Stimulated activated CD4-positive, alpha-beta T cell treated with anti-CD3 and anti-CD28 coated beads, TNF-alpha, amount 100 ng/mL, for 24 hours (primary cell): ENCODE data around the gene BIRC3.
A peak's percentile ranks its signal among the peaks of the same experiment; 100 is the strongest.
"Not testable (repeated sequence)": the region's sequence is repeated elsewhere in the genome, so short reads cannot be mapped to it uniquely, and the experiment has no call there.

ENCODE experiments used
- DNase-seq, 3 experiments: peaks; one replicate each; pipeline ENCODE4 v3.0.0-alpha.2; 2020; ENCODE audit warnings: low read depth in 3 of 3

BIRC3 gene

DNA sequence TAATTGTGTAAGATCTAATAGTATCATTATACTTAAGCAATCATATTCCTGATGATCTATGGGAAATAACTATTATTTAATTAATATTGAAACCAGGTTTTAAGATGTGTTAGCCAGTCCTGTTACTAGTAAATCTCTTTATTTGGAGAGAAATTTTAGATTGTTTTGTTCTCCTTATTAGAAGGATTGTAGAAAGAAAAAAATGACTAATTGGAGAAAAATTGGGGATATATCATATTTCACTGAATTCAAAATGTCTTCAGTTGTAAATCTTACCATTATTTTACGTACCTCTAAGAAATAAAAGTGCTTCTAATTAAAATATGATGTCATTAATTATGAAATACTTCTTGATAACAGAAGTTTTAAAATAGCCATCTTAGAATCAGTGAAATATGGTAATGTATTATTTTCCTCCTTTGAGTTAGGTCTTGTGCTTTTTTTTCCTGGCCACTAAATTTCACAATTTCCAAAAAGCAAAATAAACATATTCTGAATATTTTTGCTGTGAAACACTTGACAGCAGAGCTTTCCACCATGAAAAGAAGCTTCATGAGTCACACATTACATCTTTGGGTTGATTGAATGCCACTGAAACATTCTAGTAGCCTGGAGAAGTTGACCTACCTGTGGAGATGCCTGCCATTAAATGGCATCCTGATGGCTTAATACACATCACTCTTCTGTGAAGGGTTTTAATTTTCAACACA, 6.4 kb downstream of the BIRC3 start:
- DNase-seq, result no peak

DNA sequence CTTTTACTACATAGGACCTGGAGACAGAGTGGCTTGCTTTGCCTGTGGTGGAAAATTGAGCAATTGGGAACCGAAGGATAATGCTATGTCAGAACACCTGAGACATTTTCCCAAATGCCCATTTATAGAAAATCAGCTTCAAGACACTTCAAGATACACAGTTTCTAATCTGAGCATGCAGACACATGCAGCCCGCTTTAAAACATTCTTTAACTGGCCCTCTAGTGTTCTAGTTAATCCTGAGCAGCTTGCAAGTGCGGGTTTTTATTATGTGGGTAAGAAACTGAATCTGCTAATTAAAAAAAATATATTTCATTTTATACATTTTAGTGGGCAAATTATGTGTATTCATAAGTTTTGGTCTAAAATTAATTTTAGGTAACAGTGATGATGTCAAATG, 7.8 kb downstream of the BIRC3 start:
- DNase-seq, result no peak

DNA sequence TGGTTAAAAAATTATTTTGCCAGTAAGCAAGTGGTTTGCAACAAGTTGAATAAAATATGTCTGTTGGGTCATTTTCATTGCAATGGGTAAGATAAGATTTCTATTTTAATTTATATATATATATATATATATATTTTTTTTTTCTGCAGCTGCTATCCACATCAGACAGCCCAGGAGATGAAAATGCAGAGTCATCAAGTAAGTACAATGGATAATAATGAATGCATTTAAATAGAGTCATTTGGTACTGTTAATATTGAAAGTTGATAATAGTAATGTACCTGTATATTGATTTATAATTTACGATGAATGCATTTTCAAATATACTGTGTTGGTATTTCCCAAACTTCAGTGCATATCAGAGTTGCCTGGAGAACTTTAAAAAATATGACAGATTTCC, 11.5 kb downstream of the BIRC3 start:
- no peak for DNase-seq

DNA sequence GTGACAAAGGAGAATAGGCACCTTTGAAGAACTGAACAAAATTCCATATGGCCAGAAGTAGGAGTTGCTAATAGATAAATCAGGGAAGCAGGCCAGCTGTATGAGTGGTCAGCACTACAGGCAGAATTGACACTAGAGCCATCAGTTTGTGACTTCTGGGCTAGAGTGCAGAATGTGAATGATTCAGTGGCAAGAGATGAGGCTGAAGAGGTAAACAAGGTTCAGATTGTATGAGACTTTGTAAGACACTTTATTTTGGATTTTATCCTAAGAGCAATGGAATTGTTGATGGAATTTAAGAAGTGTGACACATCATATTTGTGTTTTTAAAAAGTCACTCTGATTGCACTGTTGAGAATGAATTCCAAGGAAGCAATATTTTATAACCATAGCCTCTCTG, 12.9 kb downstream of the BIRC3 start:
- no peak for DNase-seq

DNA sequence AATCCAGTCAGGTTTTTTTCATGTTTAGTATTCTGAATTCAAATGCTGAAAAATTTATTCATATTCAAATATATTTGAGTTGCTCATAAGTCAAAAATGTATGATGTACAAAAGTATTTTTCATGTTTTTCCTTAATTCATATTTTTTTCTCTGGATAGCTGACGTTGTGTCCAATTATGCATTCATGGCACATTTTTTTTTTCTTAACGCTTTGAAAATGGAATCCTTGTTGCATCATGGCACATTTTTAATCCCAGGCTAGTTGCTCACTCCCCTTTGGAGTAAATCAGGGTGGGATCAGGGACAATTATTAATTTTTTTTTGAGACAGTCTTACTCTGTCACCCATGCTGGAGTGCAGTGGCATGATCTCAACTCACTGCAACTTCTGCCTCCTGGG, 14.1 kb downstream of the BIRC3 start:
- no peak for DNase-seq

DNA sequence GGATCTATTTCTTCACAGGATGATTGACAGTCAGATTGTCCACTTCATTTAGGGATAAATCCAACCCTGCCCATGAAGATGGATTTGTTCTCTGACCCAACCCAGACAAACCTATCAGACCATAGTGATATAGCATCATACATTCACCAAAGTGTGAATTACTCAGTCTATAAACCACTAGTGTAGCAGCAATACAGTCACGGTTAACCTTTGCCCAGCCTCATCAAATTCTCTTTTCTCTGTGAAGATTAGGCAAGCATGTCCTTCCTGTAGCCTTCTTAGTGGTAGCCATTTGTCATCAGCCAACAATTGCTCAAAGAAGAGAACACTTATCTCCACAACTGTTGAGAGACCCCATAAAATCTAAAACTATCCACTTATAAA, 15.3 kb downstream of the BIRC3 start:
- DNase-seq, result no peak

DNA sequence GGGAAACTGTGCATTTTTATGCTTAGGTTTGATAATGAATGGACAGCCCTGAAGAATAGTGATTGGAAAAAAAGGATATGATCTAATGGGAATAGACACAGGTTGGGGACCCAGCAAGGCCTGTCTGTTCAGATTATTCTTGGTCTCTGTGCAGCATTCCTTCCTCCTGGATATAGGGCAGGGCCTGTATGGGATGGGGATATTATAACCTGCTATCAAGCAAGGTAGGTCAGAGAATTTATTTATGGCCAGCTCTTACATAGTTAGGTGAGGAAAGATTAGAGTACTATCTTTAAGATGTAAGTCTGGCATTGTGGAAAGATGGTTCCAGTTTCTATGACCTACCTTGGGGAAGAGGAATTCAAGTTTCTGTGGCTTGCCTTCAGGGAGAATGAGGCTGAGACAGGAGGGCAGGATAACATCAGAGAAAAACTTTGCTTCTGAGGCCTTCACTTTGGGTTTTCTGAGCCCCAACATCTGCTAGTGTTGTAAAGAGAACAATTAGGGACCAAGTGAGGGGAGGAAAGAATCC, 21.3 kb downstream of the BIRC3 start:
- no peak for DNase-seq

DNA sequence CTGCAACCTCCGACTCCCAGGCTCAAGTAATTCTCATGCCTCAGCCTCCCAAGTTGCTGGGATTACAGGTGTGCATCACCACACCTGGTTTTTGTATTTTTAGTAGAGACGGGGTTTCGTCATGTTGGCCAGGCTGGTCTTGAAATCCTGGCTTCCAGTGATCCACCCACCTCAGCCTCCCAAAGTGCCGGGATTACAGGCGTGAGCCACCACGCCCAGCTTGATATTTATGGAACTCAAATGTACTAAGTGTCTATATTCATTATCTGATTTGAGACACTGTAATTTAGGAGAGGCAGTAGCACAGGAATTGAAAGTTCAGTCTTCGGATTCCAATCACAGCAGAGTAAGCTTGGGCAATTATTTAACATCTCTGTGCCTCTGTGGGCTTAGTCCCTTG, 24.0 kb downstream of the BIRC3 start:
- not testable (repeated sequence) for DNase-seq

DNA sequence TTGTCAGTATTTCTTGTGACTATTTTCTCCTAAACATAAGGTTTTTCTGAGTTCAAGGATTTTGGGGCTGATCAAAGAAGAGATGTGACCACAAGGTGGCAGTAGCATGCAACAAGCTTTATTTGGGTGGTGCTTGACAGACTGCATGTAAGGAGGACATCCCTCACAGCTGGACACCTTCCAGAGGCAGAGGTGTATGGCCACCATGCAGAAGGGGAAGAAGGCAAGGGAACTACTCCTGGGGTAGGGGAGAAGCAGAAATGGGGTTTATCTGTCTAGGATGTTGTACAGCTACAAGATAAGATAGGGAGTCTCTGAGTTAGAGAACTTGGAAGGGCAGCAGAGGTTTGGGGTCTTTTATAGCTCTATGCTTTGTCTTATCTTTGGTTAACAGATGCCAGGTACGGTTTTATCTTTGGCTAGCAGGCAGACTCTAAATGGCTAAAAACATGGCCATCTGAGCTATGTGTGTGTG, 24.6 kb downstream of the BIRC3 start:
- DNase-seq, result peak; percentile 45 to 71 (median 47)

DNA sequence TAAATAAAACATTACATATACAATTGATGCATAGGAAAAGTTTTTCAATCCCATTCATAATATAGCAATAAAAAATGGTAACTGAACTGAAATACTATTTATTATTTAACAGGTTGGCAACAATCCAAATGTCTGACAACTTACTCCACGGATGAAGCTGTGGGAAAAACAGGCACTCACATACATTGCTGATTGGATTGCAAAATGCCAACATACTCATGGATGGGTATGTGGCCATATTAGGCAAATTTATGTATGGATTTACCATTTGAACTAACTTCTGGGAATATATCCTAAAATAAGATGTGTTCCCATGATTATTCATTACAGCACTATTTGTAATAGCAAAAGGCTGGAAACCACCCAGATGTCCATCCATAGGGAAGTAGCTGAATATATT, 26.5 kb downstream of the BIRC3 start:
- DNase-seq, result no peak

DNA sequence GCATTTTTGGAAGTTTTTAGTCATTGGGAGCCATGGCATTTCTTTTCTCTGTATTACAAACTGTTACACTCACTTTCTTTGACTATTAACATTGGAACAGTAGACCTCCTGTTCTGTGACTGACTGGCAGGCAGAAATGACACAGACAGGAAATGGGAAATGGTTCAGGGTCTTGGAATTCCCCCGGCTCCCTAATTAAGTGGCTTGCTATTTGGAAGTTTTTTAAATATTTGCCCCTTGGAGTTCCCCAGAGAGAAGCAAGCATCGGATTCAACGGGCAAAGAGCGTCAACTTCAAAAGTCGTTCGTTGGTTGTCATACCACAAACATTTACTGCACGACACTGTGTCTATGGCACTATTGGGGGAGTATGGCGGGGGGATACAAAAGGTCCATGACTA, 28.6 kb downstream of the BIRC3 start:
- DNase-seq, result no peak

DNA sequence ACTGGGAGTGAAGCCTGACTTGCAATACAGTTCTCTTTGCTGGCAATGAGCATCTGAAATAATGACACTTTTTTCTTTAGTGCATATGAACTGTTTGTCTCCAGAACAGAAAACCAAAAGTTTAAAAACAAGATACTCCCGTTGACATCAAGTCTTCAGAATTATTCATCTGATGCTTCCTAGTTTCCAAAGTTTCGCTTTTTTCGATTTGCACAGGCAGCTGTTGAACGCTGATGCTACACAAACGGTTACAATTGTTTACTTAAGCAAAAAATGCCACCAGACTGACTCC, 29.1 kb downstream of the BIRC3 start:
- no peak for DNase-seq

DNA sequence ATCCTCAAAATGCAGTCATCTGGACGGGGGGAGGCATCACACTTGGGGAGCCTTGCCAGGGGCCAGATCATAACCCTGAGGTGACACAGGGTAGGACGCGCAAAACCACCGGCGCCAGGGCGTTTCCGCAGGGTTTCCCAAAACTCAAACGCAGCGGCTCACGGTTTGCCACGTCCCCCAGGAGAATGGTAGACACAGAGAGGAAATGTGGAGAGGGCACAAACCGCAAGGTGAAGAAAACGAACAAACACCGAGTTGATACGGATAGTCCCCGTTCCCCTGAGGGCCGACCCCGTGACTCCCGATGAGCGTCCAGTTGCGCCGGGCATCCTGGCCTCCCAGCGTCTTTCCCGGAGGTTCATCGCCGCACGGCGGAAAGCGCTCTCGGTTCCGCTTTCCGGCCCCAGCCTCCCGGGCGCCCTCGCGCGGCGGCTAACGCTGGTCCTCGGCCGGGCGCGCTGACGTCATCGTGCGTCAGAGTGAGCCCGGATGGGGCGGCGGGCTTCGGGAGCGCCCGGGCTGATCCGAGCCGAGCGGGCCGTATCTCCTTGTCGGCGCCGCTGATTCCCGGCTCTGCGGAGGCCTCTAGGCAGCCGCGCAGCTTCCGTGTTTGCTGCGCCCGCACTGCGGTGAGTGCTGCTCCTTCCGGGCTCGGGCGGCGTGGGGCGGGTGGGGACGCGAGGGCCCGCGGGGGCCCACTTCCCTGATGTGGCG, 29.6 kb downstream of the BIRC3 start, which contains the start of gene BIRC2:
Gene BIRC2, plus strand, starts transcription at position 467 of the 714 bp plus-strand sequence. CDS start 2,641 bp downstream, outside the sequence.
- DNase-seq, result peak; percentile 90 to 94 (median 90)

DNA sequence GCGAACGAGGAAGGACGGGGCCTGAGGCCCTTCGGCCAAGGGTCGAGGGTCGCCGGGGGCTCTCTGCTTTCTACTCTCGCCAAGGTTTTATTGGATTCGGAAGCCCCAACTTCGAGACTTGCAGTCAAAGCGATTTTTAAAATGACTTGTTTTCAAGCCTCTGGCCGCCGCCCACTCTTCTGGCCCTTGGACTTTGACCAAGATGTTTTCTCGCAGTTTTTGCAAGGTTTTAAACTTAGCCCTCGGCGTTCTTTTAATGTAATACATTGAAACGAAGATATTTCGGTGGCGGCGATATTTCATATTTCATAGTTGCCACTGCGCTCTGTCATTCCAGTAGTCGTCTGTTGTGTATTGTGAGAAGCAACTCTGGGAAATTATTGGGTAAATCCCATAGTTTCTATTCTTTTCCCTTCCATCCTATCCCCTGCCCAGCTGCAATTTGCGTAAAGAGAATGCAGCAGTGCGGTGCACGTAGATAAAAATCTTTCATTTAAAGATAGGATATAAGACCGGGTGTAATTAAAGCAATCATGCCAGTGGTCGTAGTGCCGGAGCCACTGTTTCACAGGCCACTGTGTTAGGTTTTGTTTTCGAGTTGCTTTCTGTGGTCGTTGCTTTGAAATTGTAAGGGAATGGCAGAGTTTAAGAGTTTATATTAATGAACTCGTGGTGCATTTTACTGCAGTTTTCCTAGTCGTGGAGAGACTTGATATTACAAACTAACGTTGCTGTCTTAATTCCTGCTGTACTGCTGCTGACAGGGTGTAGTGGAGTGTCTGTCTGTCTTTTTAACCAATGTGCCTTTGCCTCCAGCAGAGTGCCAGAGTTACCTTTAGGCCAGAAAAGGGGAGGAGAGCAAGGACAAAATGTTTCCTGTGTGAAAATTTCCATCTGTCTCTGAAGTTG, 30.4 kb downstream of the BIRC3 start:
- no peak for DNase-seq

DNA sequence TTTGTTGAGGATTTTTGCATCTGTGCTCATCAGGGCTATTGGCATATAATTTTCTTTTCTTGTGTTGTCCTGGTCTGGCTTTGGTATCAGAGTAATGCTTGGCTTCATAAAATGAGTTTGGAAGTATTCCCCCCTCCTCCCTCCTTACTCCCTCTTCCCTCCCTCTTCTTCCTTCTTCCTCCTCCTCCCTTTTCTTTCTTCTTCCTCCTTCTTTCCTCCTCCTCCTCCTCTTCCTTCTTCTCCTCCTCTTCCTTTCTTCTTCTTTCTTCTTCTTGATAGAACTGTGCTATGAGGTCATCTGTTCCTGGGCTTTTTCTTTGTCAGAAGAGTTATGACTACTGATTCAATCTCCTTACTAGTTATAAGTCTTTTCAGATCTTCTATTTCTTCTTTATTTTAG, 39.8 kb downstream of the BIRC3 start:
- no peak for DNase-seq

DNA sequence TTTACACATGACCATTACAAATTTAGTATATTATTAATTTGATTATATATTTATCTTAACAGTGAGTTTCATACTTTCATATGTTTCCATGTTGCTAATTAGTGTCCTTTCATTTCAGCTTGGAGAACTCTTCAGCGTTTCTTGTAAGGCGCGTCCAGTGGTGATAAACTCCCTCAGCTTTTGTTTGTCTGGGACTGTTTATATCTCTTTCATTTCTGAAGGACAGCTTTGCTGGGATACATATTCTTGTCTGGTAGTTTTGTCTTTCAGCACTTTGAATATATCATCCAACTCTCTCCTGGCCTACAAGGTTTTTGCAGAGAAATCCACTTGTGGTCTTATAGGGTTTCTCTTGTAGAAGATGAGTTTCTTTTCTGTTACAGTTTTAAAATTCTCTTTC, 42.1 kb downstream of the BIRC3 start:
- no peak for DNase-seq

DNA sequence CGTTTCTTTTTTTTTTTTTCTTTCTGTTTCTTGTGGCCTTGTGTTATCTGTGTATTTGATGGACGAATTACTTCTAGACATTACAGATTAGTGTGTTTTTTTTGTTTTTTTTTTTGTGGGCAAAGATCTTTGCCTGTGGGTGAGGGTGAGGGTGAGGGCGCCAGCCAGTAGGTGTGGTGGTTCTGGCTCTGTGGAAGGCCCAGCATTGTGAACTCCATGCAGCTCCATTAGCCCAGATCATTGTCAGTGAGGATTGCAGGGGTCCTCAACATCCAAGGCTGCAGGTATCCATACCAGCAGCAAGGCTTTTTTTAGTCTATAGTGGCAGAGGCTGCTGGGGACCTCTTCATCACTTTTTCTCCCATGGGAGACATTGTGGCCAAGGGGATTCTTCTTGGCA, 43.4 kb downstream of the BIRC3 start:
- no peak for DNase-seq

DNA sequence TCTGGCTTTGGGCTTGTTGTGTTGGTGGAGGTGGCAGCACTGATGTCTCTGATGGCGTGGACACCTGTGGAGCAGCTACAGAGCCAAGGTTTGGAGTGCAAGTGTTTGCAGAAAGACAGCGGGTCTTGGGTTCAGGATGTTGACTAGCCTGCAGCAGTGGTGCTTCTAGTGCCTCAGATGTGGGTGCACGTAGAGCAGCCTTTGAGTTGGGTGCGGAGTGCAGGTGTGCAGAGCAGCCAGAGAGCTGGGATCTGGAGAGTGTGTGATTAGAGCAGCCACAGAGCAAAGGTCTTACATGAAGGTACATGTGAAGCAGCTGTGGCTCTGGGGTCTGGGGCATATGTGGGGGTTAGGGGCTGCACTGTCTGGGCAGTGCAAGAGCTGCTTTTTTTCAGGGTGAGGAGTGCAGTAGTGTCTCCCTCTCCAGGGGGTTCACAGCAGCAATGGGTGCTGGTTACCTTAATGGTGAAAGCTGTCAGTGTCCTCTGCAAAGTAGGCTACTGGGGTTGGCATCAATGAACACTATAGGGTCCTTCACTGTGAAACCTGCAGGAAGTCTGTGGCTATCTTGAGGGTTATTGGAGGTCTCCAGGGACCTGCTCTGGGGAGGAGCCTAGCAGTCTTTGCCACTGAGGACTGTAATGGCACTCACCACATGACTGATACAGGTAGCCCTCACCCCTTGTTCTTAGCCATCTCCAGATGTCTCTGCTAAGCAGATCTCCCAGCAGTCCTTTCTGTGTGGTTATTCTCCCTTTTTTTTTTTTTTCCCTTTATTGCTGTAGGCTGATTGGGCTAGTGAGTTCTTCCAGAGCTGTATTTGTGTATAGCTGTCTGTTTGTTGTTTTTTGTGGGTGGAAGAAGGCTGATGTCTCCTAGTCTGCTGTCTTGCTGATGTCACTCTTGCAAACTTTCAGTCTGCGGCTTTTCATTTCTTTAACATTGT, 44.1 kb downstream of the BIRC3 start:
- no peak for DNase-seq

DNA sequence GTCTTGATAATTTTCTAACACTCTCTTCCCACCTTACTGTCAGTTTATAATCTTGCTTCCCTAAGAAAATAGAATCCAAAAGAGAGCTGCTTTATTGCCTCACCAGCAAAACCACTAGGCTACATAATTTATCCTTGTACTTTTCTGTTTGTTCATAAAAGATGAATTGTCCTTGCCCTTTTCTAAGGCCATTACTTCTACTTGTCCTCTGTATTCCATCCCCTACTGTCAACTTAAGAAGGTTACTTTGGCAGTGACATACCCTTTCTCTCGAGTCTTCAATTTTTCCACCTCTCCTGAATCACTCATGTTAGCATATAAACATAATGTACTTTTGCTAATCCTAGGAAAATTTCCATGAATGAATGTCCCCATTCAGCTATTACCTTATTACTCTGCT, 47.7 kb downstream of the BIRC3 start:
- no peak for DNase-seq

DNA sequence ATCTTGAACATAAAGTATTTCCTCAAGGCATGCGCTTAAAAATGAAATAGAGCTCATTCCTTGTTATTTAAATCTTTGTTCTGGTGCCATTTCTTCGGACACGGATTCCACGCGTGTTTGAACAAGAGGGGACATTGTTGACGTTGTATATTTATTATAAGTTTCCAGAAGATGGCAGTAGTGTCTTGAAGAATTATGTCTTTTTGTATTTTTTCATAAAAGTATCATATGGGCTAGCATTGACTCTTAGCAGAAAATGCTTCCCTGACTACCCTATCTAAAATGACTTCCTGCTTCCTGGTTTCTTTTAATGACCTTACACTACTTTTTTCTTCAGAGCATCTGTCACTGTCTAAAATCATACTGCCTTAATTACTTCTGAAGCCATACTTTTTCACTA, 50.1 kb downstream of the BIRC3 start:
- DNase-seq, result no peak

DNA sequence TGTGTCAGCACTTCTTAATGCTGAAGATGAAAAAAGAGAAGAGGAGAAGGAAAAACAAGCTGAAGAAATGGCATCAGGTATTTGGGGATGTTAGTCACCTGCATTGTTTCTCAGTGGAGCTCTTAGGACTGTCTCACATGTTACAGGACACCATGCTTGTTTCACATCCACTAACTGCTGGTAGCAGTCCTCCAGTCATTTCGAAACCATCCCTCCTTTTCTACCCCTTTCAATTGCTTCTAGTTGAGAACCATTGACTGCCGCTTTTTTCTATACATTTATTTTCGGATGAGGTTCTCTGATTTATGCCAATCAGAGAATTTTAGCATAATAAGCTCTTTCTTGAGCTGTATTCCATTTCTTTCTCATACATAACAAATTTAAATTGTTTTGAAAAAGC, 51.2 kb downstream of the BIRC3 start:
- no peak for DNase-seq
